Putamen (tissue), 1 donor: ENCODE results near the gene MTSS2.
"Not testable (repeated sequence)": the region's sequence is repeated elsewhere in the genome, so short reads cannot be mapped to it uniquely, and the experiment has no call there.

Experiments used
- DNase-seq: peaks from one replicate; pipeline ENCODE4 v3.0.0-alpha.2; 2016; ENCODE audit warnings: low spot score

MTSS2 gene

DNA sequence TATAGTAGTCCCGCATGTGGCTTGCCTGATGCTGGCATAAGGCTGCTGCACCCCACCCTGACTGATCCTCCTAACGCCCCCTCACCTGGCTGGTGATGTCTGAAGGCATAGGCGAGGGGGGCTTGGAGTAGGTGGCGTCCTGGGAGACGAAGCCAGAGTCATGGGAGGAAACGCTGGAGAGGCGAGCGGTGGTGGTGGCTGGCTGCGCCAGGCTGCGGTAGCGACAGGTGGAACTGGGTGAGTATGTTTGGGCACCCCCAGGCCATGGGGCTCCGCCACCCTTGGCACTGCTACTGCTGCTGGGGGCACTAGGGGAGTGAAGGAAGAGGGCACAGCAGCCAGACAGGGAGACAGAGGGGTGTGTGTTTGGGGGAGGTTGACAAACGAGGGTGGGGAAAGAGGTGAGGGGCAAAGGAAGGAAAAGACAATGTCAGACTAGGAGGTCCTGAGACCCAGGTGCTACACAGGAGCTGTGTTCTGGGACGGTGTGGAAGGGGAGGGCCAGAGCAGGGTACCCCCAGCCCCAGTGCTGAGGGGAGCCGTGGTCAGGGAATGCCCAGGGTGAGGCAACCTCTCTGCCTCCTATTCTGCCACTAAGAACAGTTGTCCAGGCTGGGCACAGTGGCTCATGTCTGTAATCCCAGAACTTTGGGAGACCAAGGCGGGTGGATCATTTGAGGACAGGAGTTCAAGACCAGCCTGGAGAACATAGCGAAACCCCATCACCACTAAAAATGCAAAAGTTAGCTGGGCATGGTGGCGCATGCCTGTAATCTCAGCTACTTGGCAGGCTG lies 11.4 kb downstream of the MTSS2 start:
- DNase-seq = no peak

DNA sequence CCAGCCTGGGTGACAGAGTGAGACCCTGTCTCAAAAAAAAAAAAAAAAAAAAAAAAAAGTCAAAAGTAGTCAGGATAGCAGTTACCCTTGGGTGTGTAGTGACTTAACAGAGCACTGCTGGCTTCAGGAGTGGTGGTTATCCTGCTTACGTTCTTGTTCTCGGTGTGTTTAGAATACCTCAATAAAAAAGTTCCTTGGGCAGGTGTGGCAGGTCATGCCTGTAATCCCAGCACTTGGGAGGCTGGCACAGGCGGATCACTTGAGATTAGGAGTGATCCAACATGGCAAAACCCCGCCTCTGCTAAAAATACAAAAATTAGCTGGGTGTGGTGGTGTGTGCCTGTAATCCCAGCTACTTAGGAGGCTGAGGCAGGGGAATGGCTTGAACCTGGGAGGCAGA lies 14.9 kb downstream of the MTSS2 start:
- not testable (repeated sequence) for DNase-seq

DNA sequence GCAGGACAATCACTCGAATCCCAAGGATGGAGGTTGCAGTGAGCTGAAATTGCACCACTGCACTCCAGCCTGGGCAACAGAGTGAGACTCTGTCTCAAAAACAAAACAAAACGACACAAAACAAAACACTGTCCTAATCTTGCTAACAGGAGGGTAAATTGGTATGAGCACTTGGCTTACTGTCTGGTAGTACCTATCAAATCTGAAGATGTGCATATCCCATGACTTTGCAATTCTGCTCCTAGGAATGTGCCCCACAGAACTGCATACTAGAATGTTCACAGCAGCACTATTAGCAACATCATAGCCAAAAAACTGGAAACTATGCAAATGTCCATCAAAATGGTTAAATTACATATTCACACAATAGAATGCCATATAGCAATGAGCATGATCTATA lies 15.7 kb downstream of the MTSS2 start:
- no peak for DNase-seq

DNA sequence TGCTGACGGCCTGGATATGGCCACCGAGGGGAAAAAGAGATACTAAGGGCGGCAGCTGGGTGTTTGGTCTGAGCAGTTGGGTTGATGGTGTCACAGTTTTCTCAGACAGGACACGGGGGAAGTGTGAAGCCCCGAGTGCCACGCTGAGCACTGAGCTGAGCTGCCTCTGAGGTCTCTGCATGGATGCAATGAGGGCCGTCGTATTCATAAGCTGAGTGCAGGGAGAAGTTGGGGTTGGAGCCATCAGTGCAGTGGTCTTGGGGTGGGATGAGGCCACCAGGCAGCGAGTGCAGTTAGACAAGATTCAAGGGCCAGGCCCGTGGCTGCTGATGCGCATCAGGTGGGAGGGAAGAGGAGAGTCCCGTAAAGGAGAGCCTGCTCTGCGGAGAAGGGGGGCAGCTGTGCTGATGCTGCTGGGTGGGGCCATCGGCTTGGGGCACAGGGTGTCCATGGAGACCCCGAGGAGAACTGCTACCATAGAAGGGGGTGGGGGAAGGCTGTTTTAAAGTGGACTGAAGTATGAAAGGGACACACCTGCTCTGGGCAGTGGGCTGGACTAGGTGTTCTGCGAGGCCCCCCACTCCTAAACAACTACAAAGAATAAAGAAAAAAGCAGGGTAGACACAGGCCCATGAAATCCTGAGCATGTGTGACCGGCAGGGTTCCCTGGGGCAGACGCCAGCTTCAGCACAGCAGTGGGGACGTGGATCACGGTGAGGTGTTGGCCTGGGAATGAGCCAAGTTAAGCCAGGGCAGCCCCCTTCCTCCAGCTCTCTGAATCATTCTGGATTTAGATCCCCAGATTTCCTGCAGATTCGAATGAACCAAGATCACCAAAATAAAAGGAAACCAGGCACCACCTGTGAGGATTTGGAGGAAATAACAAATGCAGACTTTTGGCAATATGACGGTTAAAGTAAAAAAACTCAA lies 19.8 kb downstream of the MTSS2 start:
- no peak for DNase-seq

DNA sequence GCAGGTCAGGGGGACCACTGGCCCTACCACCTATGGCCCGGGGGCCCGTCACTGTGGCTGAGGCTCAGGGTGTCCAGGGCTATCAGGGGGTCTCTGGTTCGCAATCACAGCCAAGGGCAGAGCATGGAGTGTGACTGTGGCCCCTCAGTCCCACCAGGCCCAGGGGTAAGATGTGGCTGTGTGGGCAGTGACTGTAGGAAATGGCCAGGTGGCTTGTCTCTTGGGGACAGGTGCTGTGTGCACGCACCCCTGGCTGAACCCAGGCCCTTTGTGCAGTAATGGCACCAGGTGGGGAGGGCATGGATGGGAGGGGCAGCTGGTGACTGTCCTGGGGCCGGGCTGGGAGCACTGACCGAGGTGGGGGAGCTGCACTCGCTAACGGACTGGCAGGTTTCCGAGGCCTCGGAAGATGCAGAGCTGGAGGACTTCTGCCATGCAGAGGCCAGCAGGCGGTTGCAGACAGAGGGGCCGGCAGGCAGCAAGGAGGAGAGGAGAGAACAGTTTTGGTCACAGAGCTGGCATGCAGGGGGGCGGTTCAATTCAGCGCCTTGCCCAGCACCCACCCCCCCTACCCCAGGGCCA lies 20.6 kb downstream of the MTSS2 start:
- DNase-seq = no peak

DNA sequence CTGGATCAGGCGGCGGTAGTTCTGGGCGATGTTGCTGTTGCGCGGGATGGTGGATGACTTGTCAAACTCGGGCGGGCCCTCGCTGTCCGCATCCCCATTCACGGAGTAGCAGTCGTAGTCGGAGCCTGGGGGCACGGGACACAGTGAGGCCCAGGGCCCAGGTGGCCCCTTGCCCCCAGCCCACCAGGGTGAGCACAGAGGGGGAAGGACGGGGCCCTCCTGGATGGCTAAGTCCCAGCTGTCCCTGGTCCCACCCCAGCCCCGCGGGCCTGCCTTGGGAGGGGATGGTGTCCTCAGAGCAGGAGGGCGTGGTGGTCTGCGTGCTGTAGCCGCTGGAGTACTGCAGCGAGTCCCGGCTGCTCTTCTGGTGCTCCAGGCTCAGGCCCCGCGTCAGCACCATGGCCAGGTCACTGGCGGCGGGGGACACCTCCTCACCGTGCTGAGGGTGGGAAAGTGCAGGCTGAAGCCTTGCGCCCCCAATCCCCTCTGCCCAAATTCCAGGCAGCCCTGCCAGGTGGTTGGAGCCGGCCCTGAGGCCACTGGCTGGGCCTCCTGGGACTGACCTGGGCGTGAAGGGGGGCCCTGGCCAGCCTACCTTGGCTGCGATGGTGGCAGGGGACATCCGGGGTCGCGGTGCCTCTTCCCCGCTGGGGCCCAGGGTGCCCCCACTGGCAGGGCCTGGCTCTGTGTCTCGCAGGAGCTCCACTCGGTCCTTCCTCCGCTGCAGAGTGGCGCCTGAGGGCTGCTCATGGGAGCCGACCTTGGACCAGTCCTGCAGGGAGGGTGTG lies 21.3 kb downstream of the MTSS2 start:
- DNase-seq = no peak

DNA sequence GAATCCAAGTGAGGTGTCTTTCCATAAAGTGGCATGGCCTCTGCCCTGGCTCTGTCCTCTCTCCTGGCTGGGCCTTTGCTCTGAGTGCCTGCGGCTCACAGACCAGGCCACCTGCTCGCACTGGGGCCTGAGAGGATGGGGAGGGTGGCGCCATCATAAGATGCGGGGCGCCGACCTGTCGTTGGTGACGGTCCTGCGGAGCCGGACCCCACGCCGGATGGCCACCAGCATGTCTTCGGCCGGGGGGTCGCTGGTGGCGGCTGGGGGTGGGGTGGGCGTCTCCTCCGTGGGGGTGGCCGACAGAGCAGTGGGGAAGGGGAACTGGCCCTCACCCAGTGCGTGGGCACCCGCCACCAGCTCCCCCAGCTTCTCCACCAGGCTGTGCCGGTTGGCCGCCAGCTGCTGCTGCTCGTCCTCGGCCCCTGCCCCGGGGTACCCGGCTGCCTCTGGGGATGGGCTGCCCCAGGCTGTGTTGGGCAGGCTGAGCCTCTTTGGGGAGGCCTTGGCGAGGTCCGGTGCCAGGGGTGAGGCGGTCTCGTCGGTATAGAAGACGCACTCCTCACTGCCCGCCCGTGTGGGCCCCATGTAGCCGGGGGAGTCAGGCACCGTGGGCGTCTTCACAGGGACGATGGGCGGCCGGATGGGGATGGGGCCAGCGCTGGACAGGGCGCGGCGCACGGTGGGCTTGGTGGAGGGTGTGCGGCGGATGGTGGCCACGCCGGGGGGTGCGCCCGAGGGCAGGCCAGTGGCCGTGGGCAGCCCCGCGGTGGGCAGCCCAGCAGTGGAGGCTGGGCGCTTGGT lies 22.1 kb downstream of the MTSS2 start:
- DNase-seq = no peak

DNA sequence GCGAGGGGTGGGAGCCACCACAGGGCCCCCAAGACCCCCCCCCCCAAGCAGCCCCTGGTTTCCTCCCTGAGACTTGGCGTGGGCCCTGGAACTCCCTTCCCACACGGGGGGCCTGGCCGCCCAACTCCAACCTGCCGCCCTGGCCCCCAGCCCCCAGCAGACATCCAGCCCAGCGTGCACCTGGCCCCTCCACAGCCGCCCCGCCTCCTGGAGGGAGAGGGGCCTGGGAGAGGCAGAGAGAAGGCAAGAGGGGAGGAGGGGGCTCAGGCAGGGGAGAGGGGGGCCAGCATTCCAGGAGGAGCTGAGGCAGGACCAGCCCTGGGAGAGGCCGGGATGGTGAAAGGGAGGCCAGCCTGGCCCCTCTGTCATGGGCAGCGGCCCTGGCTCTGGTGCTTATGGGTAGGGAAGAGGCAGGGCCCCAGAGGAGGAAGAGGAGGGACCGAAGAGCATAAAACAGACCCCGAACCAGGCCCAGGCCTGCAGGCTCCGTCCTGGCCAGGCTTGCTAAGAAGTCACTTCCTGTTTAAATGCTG lies 22.8 kb downstream of the MTSS2 start:
- no peak for DNase-seq

DNA sequence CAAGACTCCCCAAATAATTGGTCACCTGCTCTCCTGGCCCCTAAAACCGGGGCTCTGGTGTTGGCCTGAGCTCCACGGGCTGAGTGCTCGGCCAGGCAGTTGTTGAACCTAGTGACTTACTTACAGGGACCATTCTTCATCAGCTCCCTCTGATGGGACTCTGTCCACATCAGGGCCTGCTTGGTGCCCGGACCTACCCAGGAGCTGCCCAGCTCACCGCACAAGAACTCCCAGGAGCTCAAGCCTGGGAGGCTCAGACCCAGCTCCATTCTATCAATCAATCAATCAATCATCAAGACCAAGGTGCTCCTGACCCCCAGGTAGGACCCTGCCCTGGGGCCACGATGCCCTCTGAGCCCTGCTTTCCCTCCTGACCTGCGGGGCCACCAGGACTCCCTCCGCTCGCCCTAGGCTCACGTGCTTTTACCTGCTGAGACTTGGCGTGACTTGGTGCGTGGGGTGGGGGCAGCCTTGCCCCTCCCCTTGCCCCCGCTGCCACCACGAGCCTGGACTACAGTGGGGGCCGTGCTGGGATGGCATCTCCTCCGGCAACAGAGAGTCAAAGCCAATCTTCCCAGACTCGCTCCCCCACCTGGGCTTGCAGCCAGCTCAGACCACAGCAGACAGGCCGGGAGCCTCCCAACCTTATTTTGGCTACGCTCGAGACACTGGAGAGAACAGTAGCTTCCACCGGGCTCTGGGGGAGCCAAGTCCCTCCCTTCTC lies 23.8 kb downstream of the MTSS2 start:
- no peak for DNase-seq

DNA sequence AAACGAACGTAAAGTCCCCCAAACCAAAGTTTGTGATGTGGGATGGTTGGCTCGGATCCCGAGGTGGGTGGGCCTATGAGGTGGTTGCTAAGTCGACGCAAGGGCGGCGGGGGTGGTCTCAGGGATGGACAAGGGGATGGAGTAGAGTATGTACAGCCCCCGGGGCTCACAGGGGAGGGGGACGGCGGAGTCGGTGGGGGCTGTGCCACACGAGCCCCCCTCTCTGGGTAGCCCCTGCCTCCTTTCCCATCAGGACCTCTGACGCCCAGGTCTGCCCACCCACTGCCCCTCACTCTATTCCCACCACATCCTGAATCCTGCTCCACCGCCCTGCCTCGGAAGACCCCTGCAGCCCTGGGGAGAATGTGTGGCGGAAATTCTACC lies 24.3 kb downstream of the MTSS2 start:
- no peak for DNase-seq

DNA sequence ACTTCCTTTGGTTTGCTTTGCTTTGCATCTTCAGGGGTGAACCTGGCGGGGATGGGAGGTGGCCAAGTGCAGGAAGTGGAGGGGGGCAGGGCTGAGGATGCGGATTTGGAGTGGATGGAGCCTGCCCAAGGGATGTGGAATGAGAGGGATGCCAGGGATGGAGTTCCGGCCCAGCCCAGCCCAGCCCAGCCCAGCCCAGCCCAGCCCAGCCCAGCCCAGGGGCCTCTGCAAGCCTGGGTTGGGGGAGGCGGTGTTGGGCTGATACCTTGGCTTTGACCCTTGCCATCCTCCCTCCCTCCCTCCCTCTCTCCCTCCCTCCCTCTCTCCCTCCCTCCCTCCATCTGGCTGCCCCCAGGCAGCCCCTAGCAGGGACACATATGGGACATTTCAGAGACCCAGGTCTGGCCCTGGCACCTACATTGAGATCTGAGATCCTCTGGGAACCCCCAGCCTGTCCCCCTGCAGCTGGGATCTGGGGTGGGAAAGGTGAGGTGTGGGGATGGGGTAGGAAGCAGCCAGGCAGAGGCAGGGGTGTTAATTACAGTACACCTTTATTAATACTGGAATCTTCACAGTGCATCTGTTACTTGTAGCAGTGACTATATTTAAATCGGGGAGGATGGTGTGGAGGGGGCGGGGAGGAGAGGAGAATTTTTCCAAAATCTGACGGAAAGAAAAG lies 25.0 kb downstream of the MTSS2 start:
- DNase-seq = no peak

DNA sequence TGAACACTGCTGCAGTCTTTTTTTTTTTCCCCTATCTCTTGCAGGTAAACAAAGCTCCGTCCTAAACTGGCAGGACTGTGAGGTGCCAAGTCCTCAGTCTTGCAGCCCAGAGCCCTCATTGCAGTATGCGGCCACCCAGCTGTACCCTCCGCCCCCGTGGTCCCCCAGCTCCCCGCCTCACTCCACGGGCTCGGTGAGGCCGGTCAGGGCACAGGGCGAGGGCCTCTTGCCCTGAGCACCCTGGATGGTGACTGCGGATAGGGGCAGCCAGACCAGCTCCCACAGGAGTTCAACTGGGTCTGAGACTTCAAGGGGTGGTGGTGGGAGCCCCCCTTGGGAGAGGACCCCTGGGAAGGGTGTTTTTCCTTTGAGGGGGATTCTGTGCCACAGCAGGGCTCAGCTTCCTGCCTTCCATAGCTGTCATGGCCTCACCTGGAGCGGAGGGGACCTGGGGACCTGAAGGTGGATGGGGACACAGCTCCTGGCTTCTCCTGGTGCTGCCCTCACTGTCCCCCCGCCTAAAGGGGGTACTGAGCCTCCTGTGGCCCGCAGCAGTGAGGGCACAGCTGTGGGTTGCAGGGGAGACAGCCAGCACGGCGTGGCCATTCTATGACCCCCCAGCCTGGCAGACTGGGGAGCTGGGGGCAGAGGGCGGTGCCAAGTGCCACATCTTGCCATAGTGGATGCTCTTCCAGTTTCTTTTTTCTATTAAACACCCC lies 25.7 kb downstream of the MTSS2 start:
- no peak for DNase-seq

DNA sequence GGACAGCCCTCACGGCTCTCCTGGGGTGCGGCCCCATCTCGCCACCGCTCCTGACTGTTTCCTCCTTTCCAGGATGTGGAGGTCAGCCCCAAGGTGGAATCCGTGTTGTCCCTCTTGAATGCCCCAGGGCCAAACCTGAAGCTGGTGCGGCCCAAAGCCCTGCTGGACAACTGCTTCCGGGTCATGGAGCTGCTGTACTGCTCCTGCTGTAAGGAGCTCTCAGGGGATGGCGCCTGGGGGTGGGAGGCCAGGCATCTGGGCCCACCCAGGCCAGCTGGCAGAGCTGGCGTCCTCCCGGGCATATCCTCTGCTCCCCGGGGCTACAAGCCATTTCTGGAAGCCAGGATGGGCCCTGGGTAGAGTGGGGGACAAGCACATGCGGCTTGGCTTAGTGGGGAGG lies 26.3 kb downstream of the MTSS2 start:
- DNase-seq = no peak

DNA sequence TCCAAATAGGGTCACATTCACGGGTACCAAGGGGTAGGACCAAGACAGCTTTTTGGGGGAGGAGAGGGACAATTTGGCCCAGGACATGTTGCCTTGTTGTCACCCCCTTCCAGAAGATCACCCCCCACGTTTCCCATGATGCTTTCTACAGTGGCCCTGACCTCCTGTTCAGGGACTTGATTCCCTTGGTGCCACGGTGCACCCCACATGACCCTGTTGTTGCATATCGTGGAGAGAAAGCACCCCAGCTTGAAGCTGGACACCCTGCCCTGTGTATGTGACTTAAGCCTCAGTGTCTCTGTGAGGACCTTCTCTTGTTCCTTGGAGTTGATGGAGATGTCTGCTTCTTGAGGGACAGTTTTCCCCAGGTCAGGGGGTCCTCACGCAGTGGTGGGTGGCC lies 26.9 kb downstream of the MTSS2 start:
- DNase-seq = no peak

DNA sequence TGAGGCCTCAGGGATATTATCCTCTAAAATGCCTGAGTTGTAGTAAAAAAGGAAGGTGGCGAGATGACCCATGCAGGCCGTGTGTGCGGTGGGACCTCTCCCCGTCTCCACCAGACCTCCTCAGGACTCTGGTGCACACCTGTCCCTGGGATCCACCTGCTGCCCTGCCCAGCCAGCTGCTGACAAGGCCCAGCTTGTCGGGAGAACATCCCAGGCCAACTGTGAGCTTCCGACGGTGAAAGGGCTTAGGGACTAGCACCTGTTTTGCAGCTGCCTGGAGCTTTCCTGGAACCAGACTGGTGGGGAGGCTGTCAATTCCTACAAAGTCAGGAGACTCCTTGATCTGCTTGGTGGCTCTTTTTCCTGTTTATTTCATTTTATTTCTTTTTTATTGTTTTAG lies 27.9 kb downstream of the MTSS2 start:
- DNase-seq = no peak

DNA sequence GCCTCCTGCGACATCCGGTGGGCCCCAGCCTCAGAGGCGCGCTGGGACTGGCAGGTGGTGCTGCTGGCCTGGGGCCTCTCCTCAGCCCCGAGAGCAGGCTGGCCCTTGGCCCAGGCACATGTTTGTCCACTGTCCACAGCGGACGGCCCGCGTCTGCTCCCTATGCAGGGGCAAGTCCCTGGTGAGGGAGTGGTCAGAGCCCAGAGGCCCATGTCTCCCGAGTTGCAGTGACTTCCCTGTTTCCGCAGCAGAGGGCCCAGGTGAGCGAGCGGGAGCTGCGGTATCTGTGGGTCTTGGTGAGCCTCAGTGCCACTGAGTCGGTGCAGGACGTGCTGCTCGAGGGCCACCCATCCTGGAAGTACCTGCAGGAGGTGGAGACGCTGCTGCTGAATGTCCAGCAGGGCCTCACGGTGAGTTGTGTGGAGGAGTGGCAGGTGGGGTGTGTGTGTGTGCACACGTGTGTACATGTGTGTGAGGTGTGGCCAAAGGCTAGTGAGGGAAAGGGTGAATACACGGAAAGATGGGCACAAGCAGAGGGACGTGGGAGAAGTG lies 29.1 kb downstream of the MTSS2 start:
- DNase-seq = no peak

DNA sequence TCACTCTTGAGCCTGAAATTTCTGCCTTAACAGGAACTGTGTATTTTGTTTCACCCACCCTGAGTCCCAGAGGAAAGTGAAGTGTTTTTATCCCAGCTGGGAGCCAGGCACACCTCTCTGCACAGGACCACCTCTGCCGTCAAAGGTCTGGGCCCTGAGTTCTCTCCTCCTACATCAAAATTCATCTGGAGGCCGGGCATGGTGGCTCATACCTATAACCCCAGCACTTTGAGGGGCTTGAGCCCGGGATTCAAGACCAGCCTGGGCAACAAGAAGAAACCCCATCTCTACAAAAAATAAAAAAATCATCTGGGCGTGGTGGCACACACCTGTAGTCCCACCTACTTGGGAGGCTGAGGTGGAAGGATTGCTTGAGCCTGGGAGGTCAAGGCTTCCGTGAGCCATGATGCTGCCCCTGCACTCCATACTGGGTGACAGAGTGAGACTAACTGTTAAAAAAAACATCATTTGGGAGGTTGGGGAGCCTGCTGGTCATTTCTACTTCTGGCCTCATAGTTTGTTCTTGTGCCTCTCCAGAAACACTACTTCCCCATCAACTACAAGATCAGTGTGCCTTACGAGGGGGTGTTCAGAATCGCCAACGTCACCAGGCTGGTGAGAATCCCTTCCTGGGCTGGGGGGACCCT lies 29.7 kb downstream of the MTSS2 start:
- no peak for DNase-seq
